Stimulated activated CD4-positive, alpha-beta T cell treated with anti-CD3 and anti-CD28 coated beads, Interleukin-4, amount 100 ng/mL, for 24 hours (primary cell): ENCODE data around the gene TMEM63C.

Experiments
- DNase-seq: peaks from one replicate; pipeline ENCODE4 v3.0.0-alpha.2; 2020

TMEM63C gene

DNA sequence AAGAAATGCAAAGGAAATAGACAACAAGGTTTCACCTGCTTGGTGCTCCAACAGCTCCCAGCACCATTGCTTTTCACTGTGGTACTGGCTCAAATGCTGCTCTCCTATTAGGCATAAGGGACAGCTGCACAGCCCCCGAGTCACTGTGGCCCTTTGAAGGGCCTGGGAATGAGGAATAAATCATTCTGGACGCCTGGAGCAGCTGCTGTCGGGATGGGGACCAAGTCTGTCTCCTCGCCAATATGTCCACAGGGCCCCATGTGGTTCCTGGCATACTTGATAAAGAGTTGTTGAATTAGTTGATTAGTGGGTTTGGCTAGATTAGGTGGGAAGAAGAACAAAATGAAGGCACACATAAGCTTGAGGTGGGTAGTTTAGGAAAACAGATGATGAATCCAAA is 102.5 kb downstream of the TMEM63C start:
- no peak for DNase-seq

DNA sequence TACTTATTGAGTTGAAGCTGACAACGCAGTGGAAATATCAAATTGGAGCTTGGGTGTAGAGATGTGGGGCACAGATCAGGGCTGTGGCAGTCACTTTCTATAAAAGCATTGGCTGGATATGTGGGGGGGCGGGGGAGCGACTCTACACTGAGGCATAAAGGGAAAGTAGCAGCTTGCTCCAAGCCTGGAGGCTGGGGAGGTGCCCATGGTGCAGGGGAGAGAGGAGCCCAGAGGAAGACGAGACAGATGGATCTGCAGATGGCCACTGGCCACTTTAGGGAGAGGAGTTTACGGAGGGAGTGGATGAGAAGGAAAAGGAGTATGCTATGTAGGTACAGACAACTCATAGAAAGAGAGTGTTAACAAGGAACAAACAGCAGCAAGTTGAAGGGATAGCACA is 102.9 kb downstream of the TMEM63C start:
- no peak for DNase-seq

DNA sequence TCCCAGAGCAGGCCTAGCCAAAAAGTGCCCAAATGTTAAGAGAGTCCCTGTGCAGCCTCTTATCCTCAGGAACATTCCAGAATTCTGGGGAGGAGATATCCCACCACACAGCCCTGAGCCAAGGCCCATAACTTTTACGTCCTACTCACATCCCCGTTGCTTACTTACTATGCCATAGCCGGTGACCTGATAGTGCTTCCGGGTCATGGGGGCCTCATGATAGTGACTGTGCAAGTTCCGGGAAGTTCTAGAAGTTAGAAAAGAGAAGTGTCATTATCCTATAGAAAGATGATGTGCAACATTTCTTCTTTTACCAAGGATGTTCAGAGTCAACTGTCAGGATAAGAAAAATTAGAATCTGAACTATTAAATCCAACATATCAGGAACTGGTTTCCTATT is 105.0 kb downstream of the TMEM63C start:
- no peak for DNase-seq

DNA sequence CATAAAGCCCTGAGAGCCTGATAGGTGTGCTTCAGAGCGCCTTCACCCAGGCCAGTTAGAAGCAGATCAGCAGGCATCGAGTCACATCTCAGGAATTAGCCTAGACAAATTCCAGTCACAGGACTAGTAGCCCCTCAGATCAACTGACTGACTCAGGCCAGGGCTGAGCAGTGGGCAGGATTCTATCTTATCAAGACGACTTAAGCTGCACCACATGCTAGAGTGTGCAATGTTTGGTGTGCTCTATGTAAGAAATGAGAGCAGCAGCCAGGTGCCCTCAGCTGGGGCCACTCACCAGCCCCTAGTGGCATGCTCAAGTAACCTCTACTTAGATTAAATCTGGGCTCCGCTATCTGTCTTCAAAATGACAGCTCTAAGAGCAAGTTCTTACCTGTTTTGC is 109.1 kb downstream of the TMEM63C start:
- DNase-seq: no peak

DNA sequence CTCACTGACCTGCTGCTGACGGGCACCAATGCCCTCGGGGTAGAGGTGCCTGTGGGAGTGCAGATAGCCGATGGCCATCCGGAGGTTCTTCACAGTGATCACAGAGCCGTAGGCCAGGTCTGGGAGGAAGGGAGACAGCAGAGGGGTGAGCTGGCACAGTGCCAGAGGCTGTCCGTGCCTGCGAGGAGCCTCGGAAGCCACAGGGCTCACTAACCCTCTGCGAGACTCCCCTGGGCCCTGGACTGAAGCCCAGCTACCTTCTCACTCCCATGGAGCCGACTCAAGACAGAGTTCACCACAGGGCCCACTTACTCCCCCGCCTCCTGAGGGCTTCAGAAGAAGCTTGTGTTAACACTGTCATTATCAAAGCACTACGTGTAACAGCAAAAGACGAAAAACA is 114.6 kb downstream of the TMEM63C start:
- DNase-seq: no peak

DNA sequence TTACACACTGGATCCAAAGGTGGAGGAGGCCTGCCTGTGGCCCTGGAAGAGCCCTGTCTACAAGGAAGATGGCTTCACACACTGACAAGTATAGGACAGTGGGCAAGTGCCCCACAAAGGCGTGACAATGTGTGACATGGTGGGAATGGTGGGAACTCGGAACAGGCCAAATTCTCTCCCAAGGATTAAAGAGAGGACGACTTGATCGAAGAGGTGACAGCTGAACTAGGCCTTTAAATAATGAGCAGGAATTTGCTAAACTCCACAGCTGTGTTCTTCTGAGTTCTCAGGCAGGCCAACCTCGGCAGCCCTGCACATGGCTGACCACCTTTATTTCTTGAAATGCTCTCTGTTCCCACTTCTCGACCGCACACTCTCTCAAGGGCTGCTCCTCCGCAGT is 115.3 kb downstream of the TMEM63C start:
- no peak for DNase-seq

DNA sequence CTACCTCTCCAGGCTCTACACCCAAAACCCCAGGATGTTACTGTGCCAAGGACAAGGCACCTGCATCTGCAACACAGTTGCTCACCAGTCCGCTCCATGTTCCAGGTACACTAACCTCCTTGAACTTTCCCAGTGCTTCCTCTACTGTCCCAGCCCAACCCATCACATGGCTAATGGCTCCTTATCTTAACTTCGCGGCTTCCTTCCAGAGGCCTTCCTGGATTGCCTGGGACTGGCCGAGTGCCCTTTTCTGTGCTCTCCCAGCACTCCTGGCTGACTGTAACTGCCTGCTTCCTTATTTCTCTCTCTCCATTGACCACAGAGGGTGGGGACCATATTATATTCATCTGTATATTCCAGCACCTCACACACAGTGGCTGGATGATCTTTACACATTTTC is 118.2 kb downstream of the TMEM63C start:
- DNase-seq: no peak

DNA sequence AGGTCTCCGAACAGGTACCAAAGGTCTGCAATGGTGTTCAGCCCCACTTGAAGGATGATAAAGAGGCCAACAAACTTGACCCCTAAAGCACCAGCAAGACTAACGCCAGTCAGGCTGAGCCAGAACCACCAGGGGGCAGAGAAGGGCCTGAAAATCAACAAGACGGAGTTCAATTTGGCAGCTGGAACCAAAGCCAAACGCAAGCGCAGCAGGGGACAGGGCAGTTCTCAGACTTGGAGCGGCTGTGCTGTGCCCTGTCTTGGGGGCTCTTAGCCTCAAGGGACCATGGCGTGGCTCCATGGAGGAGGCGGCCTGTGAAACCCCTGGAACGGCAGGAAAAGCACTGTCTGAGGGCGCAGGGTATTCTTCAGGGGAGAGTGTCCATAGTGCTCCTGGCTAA is 119.5 kb downstream of the TMEM63C start:
- peak; percentile 63 for DNase-seq

DNA sequence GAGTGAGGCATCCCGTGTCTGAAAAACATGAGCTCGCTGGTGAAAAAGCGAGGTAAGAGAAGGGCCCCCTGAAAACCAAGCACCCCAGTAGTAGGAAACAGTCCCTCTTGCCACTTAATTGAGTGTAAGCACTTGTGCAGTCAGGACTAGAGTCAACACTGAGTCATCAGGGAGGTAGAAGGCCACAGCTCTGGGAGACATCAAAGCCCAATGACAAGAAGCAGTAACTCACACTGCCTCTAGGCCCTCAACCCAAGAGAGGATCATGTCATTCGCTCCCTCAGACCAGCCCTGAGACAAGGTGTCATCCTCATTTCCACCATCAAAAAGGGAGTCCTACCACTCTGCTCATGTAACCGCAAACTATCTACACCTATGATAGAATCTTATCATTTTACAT is 121.3 kb downstream of the TMEM63C start:
- peak; percentile 56 for DNase-seq

DNA sequence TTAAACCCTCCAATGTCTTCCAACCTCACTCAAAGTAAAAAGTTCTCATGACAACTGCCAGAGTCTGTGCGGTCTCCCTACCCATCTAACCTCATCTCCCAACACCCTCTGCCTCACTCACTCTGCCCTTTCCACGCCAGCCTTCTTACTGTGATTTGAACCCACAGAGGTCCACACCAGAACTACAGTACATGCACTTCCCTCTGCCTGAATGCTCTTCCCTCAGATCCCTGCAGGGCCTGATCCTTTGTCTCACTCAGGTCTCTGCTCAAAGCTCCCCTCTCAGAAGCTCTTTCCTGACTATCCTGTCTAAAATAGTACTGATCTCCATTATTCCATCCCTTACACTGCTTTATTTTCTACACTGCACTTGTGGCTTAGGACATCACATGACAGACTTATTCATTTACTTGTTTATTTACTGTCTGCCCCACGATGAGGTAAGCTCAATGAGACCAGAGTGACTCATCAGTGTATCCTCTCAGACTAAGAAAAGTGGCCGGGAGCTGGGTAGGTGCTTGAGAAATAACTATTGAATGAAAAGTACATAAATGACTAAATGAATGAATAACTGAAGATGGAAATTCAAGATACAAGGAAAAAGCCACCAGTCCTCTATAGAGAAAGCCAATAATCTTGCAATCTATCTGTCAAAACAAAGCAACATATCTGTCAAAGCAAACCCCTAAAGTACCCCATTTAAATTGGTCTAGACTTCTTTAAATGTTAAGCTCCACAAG is 122.0 kb downstream of the TMEM63C start:
- DNase-seq: peak; percentile 55

DNA sequence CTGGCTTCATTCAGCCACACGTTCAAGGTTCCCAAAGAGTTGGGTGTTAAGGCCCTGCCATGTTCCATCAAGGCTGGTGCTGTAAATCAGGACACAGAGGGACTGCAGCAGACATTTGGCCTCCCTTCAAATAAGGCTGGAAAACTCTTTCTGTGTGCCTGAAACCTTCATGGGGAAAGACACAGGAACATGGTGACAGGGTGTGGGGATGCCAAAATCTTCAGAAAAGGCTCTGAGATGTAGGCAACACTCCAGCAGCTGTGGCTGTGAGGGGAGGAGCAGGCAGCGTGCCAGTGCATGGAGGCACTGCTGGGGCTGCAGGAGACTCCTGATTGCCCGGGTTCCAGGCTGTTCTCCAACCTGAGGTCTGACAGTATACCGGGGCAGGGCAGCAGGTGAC is 124.1 kb downstream of the TMEM63C start:
- DNase-seq: no peak

DNA sequence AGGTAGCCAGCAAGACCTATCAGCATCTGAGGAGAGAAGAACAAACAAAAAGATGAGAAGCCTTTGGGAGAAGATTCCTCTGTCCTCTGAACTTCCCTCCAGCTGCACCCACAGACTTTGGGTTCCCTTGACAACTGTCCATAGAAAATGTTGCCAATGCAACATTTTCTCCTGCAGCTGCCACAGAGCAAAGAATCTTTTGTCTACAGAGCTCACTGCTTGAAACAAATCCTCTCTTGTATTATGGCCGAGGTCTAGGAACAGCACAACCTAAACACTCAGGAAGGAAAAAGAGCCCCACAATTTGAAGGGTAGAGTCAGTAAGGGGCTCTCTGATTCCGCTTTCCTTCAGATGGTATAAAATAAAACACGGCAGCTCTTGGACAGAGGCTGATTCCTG is 124.8 kb downstream of the TMEM63C start:
- DNase-seq: no peak

DNA sequence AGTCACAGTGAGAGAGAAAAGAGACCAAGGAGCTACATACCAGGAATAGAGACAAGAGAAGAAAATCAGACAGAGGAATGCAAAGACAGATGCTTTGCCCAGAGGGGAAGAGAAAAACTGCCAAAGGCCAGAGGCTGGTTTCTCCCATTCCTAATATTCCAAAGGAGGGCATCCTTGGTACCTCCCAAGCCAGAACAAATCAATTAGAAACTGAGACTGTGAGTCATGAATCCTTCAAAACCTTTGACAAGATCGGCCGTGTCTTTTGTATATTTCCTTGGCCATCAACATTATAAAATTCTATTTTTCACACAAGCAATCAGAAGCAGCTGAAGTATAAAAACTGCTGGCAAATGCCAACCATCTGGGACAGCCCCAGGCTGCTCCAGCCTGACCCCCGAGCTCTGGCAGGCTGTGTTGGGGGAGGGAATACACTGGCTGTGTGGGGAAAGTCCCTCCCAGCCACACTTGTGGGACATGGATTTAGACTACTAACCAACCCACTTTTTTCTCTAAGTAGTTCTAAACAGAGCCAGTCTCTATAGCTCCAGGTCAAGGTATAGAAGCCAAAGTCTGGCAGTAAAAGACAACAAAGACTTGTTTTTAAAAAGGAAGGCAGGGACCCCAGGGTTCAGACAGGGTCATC is 125.4 kb downstream of the TMEM63C start:
- DNase-seq: no peak
